ENCODE data around the gene NTN4.

NTN4 gene

GRCh38 chr12:95718772-95719171 is 71.8 kb downstream of the NTN4 start:
- no peak overlapping the region for H3K4me3 ChIP-seq (ENCODE audit: low read length)
- TF ChIP-seq ZNF274 (IDR thresholded peaks at IDR 0.05; ENCODE audit: low read depth, low read length): no peak

DNA sequence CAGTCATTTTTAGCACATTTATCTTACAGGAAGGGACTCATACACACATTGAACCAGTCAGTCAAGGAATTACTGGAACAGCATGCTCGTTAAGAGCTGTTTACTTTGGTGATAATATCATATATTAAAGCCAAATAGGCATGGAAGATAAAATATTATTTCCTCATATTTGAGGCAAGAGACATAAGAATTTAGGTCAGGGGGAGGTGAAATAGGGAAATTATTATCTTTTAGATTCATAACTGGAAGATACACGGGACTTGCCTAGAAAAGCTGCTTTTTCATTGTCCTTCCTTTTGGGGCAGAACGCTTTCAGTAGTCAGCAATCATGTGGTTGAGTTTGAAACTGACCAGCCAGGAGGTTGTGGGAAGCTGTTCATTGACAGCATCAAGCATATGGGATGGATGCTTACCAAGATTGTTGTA is 72.5 kb downstream of the NTN4 start:
- TF ChIP-seq ZNF274 (IDR thresholded peaks at IDR 0.05; ENCODE audit: low read depth, low read length): no peak
- H3K4me3 ChIP-seq (ENCODE audit: low read length): no peak overlapping the region

- H3K4me3 ChIP-seq (ENCODE audit: low read length): no peak overlapping the region
- no peak for TF ChIP-seq ZNF274 (IDR thresholded peaks at IDR 0.05; ENCODE audit: low read depth, low read length)
Measured at GRCh38 chr12:95717316-95717928, 73.1 kb downstream of the NTN4 start.

GRCh38 chr12:95715177-95715576 is 75.4 kb downstream of the NTN4 start:
- TF ChIP-seq ZNF274 (IDR thresholded peaks at IDR 0.05; ENCODE audit: low read depth, low read length): no peak
- H3K4me3 ChIP-seq (ENCODE audit: low read length): no peak overlapping the region

DNA sequence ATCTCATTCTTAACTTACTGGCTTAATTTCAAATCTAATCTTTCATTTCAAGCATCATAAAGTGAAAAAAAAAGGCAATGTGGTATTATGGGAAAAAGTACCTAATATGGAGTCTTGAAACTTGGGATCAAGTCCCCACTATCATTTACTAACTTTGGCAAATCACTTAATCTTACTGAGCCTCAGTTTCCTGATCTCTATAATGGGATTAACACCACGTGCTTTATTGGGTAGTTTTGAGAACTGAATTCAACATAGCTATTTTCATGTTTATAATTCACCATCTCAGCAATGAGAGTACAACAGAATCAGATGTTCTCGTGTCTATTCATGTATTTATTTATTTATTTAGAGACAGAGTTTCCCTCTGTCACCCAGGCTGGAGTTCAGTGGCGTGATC is 78.3 kb downstream of the NTN4 start:
- no peak for TF ChIP-seq ZNF274 (IDR thresholded peaks at IDR 0.05; ENCODE audit: low read depth, low read length)
- no peak overlapping the region for H3K4me3 ChIP-seq (ENCODE audit: low read length)

GRCh38 chr12:95710386-95710785 is 80.2 kb downstream of the NTN4 start:
- no peak overlapping the region for H3K4me3 ChIP-seq (ENCODE audit: low read length)
- TF ChIP-seq ZNF274 (IDR thresholded peaks at IDR 0.05; ENCODE audit: low read depth, low read length): no peak

DNA sequence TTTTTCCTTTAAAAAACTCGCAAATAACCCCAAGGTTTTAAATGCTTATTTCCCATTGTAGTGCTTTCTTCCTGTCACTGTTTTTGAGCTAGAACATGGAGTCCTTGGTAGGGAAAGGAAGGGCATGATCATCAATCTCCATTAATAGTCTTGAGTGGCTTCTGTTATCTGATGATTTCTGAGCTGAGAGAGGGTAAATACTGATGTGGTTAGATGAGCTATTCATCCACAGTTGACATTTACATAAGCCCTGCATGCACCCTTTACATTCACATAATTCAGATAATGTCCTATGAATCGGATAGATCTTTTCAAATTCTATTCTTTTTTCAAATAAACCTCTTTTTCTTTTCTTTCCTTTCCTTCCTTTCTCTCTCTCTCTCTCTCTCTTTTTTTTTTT is 81.4 kb downstream of the NTN4 start:
- TF ChIP-seq ZNF274 (IDR thresholded peaks at IDR 0.05; ENCODE audit: low read depth, low read length): no peak
- H3K4me3 ChIP-seq (ENCODE audit: low read length): no peak overlapping the region

GRCh38 chr12:95705143-95705542 is 85.4 kb downstream of the NTN4 start:
- TF ChIP-seq ZNF274 (IDR thresholded peaks at IDR 0.05; ENCODE audit: low read depth, low read length): no peak
- H3K4me3 ChIP-seq (ENCODE audit: low read length): no peak overlapping the region

- no peak for TF ChIP-seq ZNF274 (IDR thresholded peaks at IDR 0.05; ENCODE audit: low read depth, low read length)
Measured at GRCh38 chr12:95703986-95704385, 86.6 kb downstream of the NTN4 start.

DNA sequence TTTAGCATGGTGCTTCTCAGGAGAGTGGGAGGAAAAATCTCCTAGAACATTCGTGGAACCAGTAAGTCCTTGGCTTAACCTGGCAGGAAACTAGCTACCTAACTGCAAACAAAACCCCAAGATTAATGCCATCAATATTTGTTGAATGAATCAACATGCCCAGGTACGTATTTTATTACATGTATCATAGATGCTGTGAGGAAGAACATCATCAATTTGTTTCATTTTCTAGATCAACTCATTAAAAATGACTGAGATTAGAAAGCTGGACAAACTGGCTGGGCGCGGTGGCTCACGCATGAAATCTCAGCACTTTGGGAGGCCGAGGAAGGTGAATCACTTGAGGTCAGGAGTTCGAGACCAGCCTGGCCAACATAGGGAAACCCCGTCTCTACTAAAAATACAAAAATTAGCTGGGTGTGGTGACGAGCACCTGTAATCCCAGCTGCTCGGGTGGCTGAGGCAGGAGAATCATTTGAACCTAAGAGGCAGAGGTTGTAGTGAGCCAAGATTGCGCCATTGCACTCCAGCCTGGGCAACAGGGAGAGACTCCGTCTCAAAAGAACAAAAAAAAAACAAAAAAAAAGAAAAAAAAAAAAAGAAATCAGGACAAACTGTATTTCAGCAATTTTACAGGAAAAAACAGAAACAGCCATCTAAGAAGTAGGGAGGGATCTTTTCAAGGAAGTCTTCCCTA is 88.7 kb downstream of the NTN4 start:
- TF ChIP-seq ZNF274 (IDR thresholded peaks at IDR 0.05; ENCODE audit: low read depth, low read length): no peak

More at GRCh38 chr12:95703986-95704385, 86.6 kb downstream of the NTN4 start:
- H3K4me3 ChIP-seq (ENCODE audit: low read length): no peak overlapping the region

GRCh38 chr12:95701275-95701674 is 89.3 kb downstream of the NTN4 start:
- H3K4me3 ChIP-seq (ENCODE audit: low read length): no peak overlapping the region
- TF ChIP-seq ZNF274 (IDR thresholded peaks at IDR 0.05; ENCODE audit: low read depth, low read length): no peak

More for the DNA sequence above, 88.7 kb downstream of the NTN4 start:
- no peak overlapping the region for H3K4me3 ChIP-seq (ENCODE audit: low read length)

- TF ChIP-seq ZNF274 (IDR thresholded peaks at IDR 0.05; ENCODE audit: low read depth, low read length): no peak
- H3K4me3 ChIP-seq (ENCODE audit: low read length): no peak overlapping the region; the same call in 1 of the 2 replicates
Measured at GRCh38 chr12:95700316-95700785, 90.2 kb downstream of the NTN4 start.

GRCh38 chr12:95699579-95699978 is 91.0 kb downstream of the NTN4 start:
- no peak overlapping the region for H3K4me3 ChIP-seq (ENCODE audit: low read length)
- TF ChIP-seq ZNF274 (IDR thresholded peaks at IDR 0.05; ENCODE audit: low read depth, low read length): no peak

DNA sequence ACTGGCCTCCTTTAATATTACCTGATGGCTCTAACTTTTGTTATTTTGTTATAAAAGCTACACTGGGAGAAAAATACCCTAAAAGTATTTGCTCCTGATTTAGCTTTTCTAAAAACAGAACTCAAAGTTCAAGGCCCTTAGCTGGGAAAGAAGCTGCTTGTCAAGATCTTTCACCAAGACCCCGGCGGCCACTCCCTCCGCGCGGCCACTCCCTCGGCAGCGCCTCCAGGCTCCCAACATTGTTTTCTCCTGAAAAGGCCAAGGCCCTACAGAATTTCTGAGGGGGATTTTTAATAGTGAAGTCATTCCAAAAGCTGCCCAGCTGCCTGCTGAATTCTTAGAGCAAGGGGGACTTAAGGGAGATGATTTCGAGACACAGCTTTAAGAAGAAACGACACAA is 96.4 kb downstream of the NTN4 start:
- TF ChIP-seq ZNF274 (IDR thresholded peaks at IDR 0.05; ENCODE audit: low read depth, low read length): no peak
- H3K4me3 ChIP-seq (ENCODE audit: low read length): no peak overlapping the region

DNA sequence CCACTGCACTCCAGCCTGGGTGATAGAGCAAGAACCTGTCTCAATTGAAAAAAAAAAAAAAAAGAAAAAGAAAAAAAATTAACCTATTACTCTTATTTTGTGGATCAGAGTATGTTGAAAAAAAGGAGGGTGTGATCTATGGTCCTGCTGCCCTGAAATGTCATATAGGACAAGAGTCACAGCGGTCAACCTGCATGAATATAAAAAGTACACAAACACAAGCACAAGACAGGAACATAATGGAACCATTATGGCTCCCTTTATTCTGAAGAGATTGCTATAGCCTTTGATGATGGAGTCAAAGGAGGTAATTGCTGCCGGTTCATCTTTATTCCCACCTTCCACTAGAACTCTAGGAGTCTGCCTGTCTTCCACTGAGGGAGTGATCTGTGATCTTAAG is 96.9 kb downstream of the NTN4 start:
- no peak overlapping the region for H3K4me3 ChIP-seq (ENCODE audit: low read length)
- no peak for TF ChIP-seq ZNF274 (IDR thresholded peaks at IDR 0.05; ENCODE audit: low read depth, low read length)

All from GM08714 (cell line).